NCI-H2196 treated with DMSO at 0.1 percent for 48 hours (cell line): ENCODE measurements around the gene SSUH2.

Source experiments
- DNase-seq: peaks from one replicate; lab custom pipeline; 2025; ENCODE audit not compliant: unreplicated experiment; lab: John Stamatoyannopoulos, UW

SSUH2 gene

GRCh38 chr3:8619548-8619947 lies 25.1 kb downstream of the SSUH2 start:
- DNase-seq: no peak

- no peak for DNase-seq
These were observed 25.6 kb downstream of the SSUH2 start for GRCh38 chr3:8618950-8619349.

- DNase-seq: no peak
These were observed 26.7 kb downstream of the SSUH2 start for GRCh38 chr3:8617921-8618320.

- no peak for DNase-seq
These were observed 33.6 kb downstream of the SSUH2 start for GRCh38 chr3:8610951-8611350.

- no peak for DNase-seq
These were observed 35.7 kb downstream of the SSUH2 start for GRCh38 chr3:8608791-8609467.

- DNase-seq: no peak
These were observed 36.4 kb downstream of the SSUH2 start for GRCh38 chr3:8608041-8608790.

GRCh38 chr3:8607234-8608040 lies 37.2 kb downstream of the SSUH2 start:
- no peak for DNase-seq

- DNase-seq: no peak
These were observed 37.8 kb downstream of the SSUH2 start for GRCh38 chr3:8606701-8607231.

GRCh38 chr3:8604988-8605387 lies 39.6 kb downstream of the SSUH2 start:
- DNase-seq: no peak

- no peak for DNase-seq
These were observed 40.6 kb downstream of the SSUH2 start for GRCh38 chr3:8604006-8604405.

- no peak for DNase-seq
These were observed 41.4 kb downstream of the SSUH2 start for GRCh38 chr3:8603115-8603710.

GRCh38 chr3:8600457-8600856 lies 44.1 kb downstream of the SSUH2 start:
- DNase-seq: no peak

GRCh38 chr3:8599146-8599545 lies 45.5 kb downstream of the SSUH2 start:
- no peak for DNase-seq

- DNase-seq: no peak
These were observed 47.3 kb downstream of the SSUH2 start for GRCh38 chr3:8597219-8597853.

- DNase-seq: no peak
These were observed 48.0 kb downstream of the SSUH2 start for GRCh38 chr3:8596321-8597218.

- DNase-seq: no peak
These were observed 48.9 kb downstream of the SSUH2 start for GRCh38 chr3:8595695-8596115.

GRCh38 chr3:8595252-8595651 lies 49.3 kb downstream of the SSUH2 start:
- DNase-seq: no peak

- no peak for DNase-seq
These were observed 51.4 kb downstream of the SSUH2 start for GRCh38 chr3:8593021-8593827.
